Ecto neural progenitor cell (in vitro differentiated cells): Measurements from ENCODE around the gene PROS1.
"Not testable (repeated sequence)": the region's sequence is repeated elsewhere in the genome, so short reads cannot be mapped to it uniquely, and the experiment has no call there.

Source experiments
- DNase-seq: peaks from one replicate; pipeline ENCODE4 v3.0.0-alpha.2; 2018; ENCODE audit warnings: low spot score

PROS1 gene

DNA sequence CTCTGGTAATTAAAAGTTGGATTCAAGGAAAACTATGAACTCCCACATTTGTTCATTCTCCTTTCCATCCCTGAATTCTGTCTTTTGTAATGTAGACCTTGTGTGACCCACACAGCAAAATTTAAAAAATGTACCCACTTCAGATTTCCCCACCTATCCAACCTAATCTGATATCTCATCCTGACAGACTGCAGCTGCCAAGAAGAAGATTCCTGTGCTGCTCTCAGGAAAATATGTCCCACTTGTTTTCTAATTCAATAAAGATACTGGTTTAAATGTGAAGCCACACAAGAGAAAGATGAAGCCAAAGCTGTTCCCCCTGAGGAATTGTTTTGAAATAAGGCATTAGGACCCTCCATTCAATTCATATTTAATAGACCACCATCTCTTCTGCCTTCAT, 100.3 kb downstream of the PROS1 start:
- not testable (repeated sequence) for DNase-seq

DNA sequence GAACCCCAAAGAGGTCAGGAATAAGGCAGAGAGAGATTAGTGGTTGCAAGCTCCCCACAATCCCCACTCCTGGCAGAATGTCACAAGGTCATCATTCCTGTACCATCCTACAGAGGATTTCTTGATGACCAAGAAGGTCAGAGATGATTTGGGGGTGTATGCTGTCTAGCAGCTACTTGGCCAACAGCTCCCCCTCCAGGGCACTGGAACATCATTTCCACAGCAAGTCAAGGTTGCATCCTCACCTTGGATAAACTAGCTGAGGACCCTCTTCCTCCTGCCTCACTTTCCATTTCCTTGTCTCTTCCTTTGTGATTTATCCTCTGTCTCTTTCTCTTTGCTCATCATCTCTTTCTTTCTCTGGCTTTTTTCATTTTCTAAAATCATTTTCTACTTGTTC, 106.3 kb downstream of the PROS1 start:
- DNase-seq = no peak

DNA sequence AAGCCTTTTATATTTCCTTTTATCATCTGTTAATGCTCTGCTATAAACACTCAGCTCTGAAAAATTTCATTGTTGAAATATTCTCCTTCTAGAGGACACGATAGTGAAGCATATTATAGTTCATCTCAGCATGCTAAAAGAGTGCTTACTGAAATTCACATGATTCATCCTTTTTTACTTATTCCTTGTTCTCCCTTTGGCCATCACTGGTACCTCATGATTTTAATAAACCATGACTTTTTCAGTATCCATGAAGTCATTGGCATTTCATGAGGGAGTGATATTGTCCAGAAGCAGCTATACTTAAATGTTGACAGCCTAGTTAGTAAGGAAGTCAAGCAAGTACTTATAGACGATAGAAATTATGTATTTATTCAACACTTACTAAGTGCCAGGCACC, 112.7 kb downstream of the PROS1 start:
- DNase-seq = no peak

DNA sequence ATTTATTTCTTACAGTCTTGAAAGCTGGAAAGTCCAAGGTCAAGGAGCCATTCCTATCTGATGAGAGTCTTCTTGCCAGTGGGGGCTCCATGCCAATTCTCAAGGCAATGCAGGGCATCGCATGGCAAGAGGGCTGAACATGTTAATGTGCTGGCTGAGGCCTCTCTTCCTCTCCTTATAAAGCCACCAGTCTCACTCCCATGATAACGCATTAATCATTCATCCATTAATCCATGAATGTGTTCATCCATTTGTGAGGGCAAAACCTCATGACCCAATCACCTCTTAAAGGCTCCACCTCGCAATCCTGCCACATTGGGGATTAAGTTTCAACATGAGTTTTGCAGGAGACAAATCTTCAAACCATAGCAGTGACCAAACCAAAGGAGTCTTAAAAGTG, 118.3 kb downstream of the PROS1 start:
- DNase-seq = no peak

DNA sequence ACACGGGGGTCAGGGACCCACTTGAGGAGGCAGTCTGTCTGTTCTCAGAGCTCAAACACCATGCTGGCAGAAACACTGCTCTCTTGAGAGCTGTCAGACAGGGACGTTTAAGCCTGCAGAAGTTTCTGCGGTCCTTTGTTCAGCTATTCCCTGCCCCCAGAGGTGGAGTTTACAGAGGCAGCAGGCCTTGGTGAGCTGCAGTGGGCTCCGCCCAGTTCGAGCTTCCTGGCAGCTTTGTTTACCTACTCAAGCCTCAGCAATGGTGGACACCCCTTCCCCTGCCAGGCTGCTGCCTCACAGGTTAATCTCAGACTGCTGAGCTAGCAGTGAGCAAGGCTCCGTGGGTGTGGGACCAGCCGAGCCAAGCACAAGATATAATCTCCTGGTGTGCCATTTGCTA, 121.5 kb downstream of the PROS1 start:
- DNase-seq = not testable (repeated sequence)

DNA sequence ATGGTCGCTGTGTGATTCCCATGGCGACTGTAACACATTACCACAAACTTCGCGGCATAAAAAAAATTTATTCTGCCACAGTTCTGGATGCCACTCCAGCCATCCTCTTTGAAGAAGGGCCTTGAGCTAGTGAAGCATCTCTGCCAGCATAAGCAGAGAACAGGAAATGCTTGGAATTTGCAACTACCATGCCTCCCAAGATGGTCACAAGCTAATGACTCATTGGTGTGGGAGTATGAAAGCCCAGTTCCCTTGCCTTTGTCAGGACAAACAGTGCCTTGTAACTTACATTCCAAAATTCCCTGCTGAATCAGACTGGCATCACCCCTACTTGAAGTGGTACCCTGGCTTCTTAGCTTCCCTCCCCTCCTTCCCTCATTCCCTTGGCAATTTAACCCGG, 129.7 kb downstream of the PROS1 start:
- no peak for DNase-seq

DNA sequence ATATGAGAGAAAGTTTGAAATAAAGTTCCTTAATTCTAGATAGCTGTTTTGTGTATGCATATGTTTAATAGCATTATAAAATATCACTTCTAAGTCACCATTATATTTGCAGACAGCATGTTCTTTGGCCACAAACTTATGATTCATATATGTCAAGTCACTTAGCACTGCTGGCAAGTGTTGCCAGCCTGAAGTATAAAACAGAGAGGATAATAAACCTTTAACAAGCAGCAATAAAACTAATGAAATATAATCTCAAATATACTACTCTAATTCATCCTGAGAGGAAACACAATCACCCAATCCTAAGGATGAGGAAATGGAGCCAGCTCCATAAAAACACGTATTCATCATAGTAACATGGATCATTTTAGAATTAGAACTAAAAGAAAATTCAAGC, 134.5 kb downstream of the PROS1 start:
- DNase-seq = not testable (repeated sequence)
